ENCODE measurements around the gene AP1M1.

The AP1M1 gene

GRCh38 chr19:16207490-16208025 lies 9.8 kb downstream of the AP1M1 start:
- DNase-seq (ENCODE audit: low spot score): no peak

- no peak for DNase-seq (ENCODE audit: low spot score)
Observed at GRCh38 chr19:16208064-16208759, 10.5 kb downstream of the AP1M1 start.

GRCh38 chr19:16208847-16209665 lies 11.3 kb downstream of the AP1M1 start:
- DNase-seq (ENCODE audit: low spot score): no peak

DNA sequence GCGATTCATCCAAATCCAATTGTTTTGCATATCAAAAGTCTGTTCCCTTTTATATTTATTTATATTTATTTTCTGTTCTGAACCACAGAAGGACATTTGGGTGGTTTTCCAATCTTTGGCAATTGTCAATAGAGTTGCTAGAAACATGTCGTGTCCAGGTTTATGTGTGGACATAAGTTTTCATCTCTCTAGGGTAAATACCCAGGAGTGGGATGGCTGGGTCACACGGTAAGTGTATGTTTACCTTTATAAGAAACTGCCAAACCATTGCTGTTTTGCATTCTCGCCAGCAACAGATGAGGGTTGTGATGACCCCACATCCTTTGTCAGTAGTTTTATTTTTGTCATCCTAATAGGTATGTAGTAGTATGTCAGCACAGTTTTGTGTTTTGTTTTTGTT lies 12.5 kb downstream of the AP1M1 start:
- DNase-seq (ENCODE audit: low spot score): no peak

- no peak for DNase-seq (ENCODE audit: low spot score)
Observed at GRCh38 chr19:16213076-16213475, 15.4 kb downstream of the AP1M1 start.

GRCh38 chr19:16216744-16217670 lies 19.3 kb downstream of the AP1M1 start:
- no peak for DNase-seq (ENCODE audit: low spot score)

GRCh38 chr19:16217716-16218451 lies 20.2 kb downstream of the AP1M1 start:
- DNase-seq (ENCODE audit: low spot score): no peak

GRCh38 chr19:16218851-16219250 lies 21.1 kb downstream of the AP1M1 start:
- DNase-seq (ENCODE audit: low spot score): no peak

GRCh38 chr19:16222806-16223205 lies 25.1 kb downstream of the AP1M1 start:
- no peak for DNase-seq (ENCODE audit: low spot score)

DNA sequence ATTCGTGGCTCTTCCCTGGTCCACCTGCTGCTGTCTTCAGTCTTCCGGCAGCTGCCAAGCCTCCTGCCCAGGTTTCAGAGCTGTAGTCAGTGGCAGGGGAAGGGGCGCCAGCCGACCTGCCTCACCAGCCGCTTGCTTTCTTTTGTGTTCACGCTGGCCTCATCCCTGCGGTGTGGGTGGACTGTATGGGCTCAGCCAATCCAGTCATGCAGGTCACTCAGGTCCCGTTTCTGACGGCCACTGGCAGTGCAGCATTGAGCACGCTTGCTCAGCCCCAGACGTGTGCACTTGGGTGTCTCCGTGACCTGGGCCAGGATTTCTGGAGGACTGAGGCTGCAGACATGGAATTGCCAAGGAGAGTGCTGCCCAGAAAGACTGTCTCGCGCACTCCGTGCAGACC lies 26.0 kb downstream of the AP1M1 start:
- no peak for DNase-seq (ENCODE audit: low spot score)

GRCh38 chr19:16224293-16225045 lies 26.8 kb downstream of the AP1M1 start:
- DNase-seq (ENCODE audit: low spot score): no peak

- DNase-seq (ENCODE audit: low spot score): no peak
Observed at GRCh38 chr19:16225279-16226183, 27.8 kb downstream of the AP1M1 start.

DNA sequence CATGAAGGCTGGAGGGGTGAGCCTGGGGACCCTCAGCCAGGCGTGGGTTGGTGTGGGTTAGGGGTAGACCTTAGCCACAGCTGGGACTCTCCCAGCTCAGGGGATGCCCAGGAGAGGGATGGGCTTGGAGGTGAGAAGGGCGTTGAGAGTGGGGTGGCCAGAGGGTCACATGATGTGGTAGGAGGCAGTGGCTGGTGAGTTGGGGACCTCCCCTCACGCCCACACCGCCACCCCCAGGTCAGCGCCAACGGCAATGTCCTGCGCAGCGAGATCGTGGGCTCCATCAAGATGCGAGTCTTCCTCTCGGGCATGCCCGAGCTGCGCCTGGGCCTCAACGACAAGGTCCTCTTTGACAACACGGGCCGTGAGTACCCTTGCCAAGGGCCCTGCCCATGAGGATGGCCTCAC lies 28.5 kb downstream of the AP1M1 start:
- DNase-seq (ENCODE audit: low spot score): no peak

- no peak for DNase-seq (ENCODE audit: low spot score)
Observed at GRCh38 chr19:16226878-16227836, 29.4 kb downstream of the AP1M1 start.

- DNase-seq (ENCODE audit: low spot score): no peak
Observed at GRCh38 chr19:16227837-16228636, 30.3 kb downstream of the AP1M1 start.

GRCh38 chr19:16228637-16229321 lies 31.1 kb downstream of the AP1M1 start:
- DNase-seq (ENCODE audit: low spot score): no peak

- no peak for DNase-seq (ENCODE audit: low spot score)
Observed at GRCh38 chr19:16229322-16229641, 31.6 kb downstream of the AP1M1 start.
